Esophagus muscularis mucosa (tissue), 4 donors: ENCODE data around the gene DAB1.

ENCODE experiments used
- CTCF ChIP-seq, 3 experiments: fragments of 200-600 bp in 2 of 3; fragments of 450-650 bp in 1 of 3; sonication (generic) in 2 of 3; IDR thresholded peaks; one replicate each; pipeline ENCODE4 v1.5.1; 2017 to 2019; ENCODE audit warnings: antibody characterized with exemption in 3 of 3, mild to moderate bottlenecking in 2 of 3, moderate library complexity in 1 of 3
- EP300 ChIP-seq: sonication (generic); formaldehyde crosslinking; IDR thresholded peaks from one replicate; pipeline ENCODE4 v1.6.1; 2017; ENCODE audit warnings: antibody characterized with exemption
- POLR2A ChIP-seq: fragments of 450-650 bp; IDR thresholded peaks from one replicate; pipeline ENCODE4 v1.6.1; 2017; ENCODE audit warnings: antibody characterized with exemption, moderate library complexity, mild to moderate bottlenecking, low read depth
- POLR2AphosphoS5 ChIP-seq, 2 donors: sonication (generic); formaldehyde crosslinking; IDR thresholded peaks; one replicate each; pipeline ENCODE4 v1.6.1; 2017; ENCODE audit warnings: antibody characterized with exemption in 2 of 2

GRCh38 chr1:57319165-57319564 lies 104.7 kb downstream of the DAB1 start:
- TF ChIP-seq CTCF (IDR thresholded peaks at IDR 0.05): no peak
- TF ChIP-seq POLR2A: no peak
- no peak for TF ChIP-seq POLR2AphosphoS5 (IDR thresholded peaks at IDR 0.05)
- TF ChIP-seq EP300: no peak
